EH (cell line): ENCODE data around the gene FBLN5.
"Not testable (repeated sequence)": the region's sequence is repeated elsewhere in the genome, so short reads cannot be mapped to it uniquely, and the experiment has no call there.

ENCODE experiments used
- DNase-seq: peaks from one replicate; pipeline ENCODE4 v3.0.0-alpha.2; 2015; ENCODE audit warnings: low read depth

FBLN5 gene

GRCh38 chr14:91862417-91862816 lies 85.1 kb downstream of the FBLN5 start:
- DNase-seq, result no peak

- no peak for DNase-seq
Measured at GRCh38 chr14:91861091-91861490, 86.4 kb downstream of the FBLN5 start.

GRCh38 chr14:91860238-91860637 lies 87.3 kb downstream of the FBLN5 start:
- DNase-seq, result no peak

- peak; percentile 92 for DNase-seq
Measured at GRCh38 chr14:91858536-91859275, 88.8 kb downstream of the FBLN5 start.

- no peak for DNase-seq
Measured at GRCh38 chr14:91857614-91858013, 89.9 kb downstream of the FBLN5 start.

- DNase-seq, result no peak
Measured at GRCh38 chr14:91854327-91854934, 93.1 kb downstream of the FBLN5 start.

GRCh38 chr14:91851563-91851962 lies 95.9 kb downstream of the FBLN5 start:
- no peak for DNase-seq

GRCh38 chr14:91848504-91849001 lies 98.9 kb downstream of the FBLN5 start:
- DNase-seq, result no peak

- DNase-seq, result no peak
Measured at GRCh38 chr14:91847693-91848092, 99.8 kb downstream of the FBLN5 start.

- no peak for DNase-seq
Measured at GRCh38 chr14:91845652-91846051, 101.8 kb downstream of the FBLN5 start.

- DNase-seq, result not testable (repeated sequence)
Measured at GRCh38 chr14:91845056-91845455, 102.4 kb downstream of the FBLN5 start.

GRCh38 chr14:91844029-91844428 lies 103.5 kb downstream of the FBLN5 start:
- no peak for DNase-seq

- DNase-seq, result no peak
Measured at GRCh38 chr14:91843437-91843836, 104.1 kb downstream of the FBLN5 start.

- DNase-seq, result peak; percentile 9
Measured at GRCh38 chr14:91841065-91841464, 106.4 kb downstream of the FBLN5 start.

- no peak for DNase-seq
Measured at GRCh38 chr14:91839749-91840148, 107.7 kb downstream of the FBLN5 start.

- DNase-seq, result no peak
Measured at GRCh38 chr14:91837076-91837475, 110.4 kb downstream of the FBLN5 start.

- peak; percentile 18 for DNase-seq
Measured at GRCh38 chr14:91835920-91836843, 111.3 kb downstream of the FBLN5 start.

GRCh38 chr14:91835197-91835919 lies 112.1 kb downstream of the FBLN5 start:
- DNase-seq, result no peak

GRCh38 chr14:91834571-91834970 lies 112.9 kb downstream of the FBLN5 start:
- no peak for DNase-seq

- DNase-seq, result no peak
Measured at GRCh38 chr14:91831337-91831736, 116.2 kb downstream of the FBLN5 start.

- no peak for DNase-seq
Measured at GRCh38 chr14:91830777-91831176, 116.7 kb downstream of the FBLN5 start.

- DNase-seq, result no peak
Measured at GRCh38 chr14:91829511-91829910, 118.0 kb downstream of the FBLN5 start.
